AG09319 (cell line): ENCODE measurements around the gene TRPV6.

ENCODE experiments used
- DNase-seq: peaks from one replicate; pipeline ENCODE4 v3.0.0-alpha.2; 2010; ENCODE audit warnings: low read depth; ENCODE audit errors: extremely low read depth
- TF ChIP-seq, protein P1 (sequence below): IDR thresholded peaks from 2 replicates; pipeline ENCODE4 v1.5.1; 2011; ENCODE audit warnings: low read depth, mild to moderate bottlenecking, inconsistent platforms, low read length, moderate library complexity

The TRPV6 gene

GRCh38 chr7:142915315-142915714, 29.8 kb upstream of the TRPV6 start:
- DNase-seq = no peak

DNA sequence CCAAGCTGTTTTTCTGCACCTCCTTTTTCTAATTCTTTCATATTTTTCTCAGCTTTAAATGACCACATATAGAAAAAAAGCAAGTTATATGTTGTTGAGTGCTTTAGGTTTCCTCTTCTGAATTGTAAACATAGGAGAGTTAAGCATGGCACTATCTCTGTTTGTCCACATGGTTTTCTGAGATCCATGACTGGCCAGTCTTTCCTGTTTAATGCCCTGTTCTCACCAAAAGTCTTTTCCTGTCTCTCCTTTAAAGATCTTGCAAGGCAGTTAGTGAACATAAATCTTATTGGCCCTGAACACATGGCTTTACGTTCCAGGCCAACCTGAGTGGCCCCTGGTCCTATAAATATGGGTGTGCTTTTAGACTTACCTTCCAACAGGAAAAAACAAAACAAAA, 28.6 kb upstream of the TRPV6 start:
- TF ChIP-seq, protein P1, sequence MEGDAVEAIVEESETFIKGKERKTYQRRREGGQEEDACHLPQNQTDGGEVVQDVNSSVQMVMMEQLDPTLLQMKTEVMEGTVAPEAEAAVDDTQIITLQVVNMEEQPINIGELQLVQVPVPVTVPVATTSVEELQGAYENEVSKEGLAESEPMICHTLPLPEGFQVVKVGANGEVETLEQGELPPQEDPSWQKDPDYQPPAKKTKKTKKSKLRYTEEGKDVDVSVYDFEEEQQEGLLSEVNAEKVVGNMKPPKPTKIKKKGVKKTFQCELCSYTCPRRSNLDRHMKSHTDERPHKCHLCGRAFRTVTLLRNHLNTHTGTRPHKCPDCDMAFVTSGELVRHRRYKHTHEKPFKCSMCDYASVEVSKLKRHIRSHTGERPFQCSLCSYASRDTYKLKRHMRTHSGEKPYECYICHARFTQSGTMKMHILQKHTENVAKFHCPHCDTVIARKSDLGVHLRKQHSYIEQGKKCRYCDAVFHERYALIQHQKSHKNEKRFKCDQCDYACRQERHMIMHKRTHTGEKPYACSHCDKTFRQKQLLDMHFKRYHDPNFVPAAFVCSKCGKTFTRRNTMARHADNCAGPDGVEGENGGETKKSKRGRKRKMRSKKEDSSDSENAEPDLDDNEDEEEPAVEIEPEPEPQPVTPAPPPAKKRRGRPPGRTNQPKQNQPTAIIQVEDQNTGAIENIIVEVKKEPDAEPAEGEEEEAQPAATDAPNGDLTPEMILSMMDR = no peak
- no peak for DNase-seq

More at GRCh38 chr7:142915315-142915714, 29.8 kb upstream of the TRPV6 start:
- TF ChIP-seq, protein P1 = no peak

DNA sequence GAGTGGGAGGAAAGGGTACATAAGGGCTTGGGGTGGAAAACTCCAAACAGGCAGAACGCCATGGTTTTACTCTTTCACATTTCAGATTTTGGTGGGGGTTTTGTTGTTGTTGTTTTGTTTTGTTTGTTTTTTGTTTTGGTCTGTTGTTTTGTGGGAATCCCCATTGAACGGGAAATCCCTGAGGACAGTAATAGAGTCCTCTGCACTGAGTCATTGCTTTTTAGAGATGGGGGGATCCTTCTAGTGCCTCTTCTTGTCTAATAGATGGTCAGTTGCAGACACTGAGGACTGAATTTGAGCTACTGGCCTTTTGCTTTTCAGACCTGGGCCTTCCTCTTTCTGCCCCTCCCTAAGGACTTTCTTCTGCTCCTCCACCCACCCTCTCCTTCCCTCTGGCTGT, 28.0 kb upstream of the TRPV6 start:
- DNase-seq = no peak
- TF ChIP-seq, protein P1 = no peak

DNA sequence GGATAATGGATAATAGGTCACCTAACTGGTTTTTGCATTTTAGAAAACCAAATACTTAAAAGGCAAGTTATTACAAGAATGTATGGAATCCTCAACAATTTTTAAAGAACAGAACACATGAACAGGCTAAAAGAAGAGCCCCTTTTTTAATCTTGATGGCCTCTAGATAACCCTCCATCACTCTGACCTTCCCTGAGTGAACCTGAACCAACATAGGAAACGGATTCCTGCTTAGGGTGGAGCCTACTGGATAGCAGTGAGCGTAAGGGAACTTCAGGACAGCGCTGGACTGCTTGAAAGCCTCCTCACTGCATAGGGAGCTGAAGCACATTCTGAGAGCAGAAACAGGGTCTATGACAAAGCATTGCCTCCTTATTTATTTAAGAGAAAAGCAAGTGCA, 27.5 kb upstream of the TRPV6 start:
- TF ChIP-seq, protein P1 = no peak
- no peak for DNase-seq

DNA sequence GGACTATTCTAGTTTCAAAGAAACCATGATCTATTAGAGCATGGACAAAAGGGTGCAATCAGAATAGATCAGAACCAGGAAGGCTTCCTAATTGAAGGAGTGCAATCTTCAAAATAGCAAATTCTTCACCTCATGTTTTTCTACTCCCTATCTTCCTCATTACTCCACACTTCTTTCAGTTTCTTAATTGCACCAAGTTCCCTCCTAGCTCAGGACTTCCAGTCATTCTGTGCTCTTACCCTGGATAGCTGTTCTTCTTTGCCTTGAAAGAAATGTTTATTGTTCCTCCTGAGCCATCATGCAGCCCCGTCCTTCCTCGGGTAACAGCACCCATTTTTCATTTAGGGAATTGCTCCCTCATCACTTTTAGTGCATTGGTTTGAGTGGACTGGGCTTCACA, 24.9 kb upstream of the TRPV6 start:
- DNase-seq = no peak

DNA sequence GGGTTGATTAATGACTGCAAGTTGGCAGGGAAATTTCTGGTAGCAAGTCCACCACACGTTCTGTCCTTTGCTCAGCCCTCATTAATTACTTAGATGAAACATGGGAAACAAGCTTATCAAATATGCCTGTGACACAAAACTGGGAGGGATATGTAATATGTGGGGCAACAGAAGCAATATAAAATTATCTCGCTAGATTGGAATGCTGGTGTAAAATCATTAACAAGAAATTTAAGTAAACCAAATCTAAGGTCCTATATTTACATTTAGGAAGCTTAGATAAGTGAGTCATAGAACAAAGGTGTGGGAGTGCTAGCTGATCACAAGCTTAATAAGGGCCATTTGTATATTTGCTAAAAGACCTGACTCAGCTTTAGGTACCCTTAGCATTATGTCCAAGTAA, 24.5 kb upstream of the TRPV6 start:
- DNase-seq = no peak
- TF ChIP-seq, protein P1 = no peak

More for the DNA sequence above, 24.9 kb upstream of the TRPV6 start:
- TF ChIP-seq, protein P1 = no peak

- TF ChIP-seq, protein P1 = no peak; the same call in 1 of the 2 replicates
- no peak for DNase-seq
Measured at GRCh38 chr7:142908921-142909890, 23.7 kb upstream of the TRPV6 start.
